HepG2 (cell line): ENCODE measurements around the gene MIF4GD. TPM values are rescaled to one million over a fixed set of nuclear protein-coding genes. Genes with fewer than 3 reads are reported as not detected.

Experiments
- CBFB ChIP-seq: sonication (generic); formaldehyde crosslinking; IDR thresholded peaks from 2 replicates; pipeline ENCODE4 v1.4.0; 2020; ENCODE audit warnings: missing genetic modification reagents
- CREB1 ChIP-seq, 2 experiments: fragments of 450-650 bp in 1 of 2; IDR thresholded peaks; 2 replicates each; pipeline ENCODE4 v1.6.1; 2016 to 2017; ENCODE audit warnings: control low read depth in 1 of 2, mild to moderate bottlenecking in 1 of 2, missing compliant biosample characterization in 1 of 2, missing genetic modification characterization in 1 of 2
- EP300 ChIP-seq, 3 experiments: sonication (generic) in 1 of 3; formaldehyde crosslinking in 1 of 3; IDR thresholded peaks; 2 replicates each; pipeline versions ENCODE4 v1.5.1 to v1.6.1; 2011 to 2020; ENCODE audit warnings: low read depth in 2 of 3, low read length in 2 of 3, borderline replicate concordance in 1 of 3, improper control_type of control experiment in 1 of 3, mild to moderate bottlenecking in 1 of 3, missing genetic modification reagents in 1 of 3, moderate library complexity in 1 of 3
- ESRRA ChIP-seq: sonication (generic); formaldehyde crosslinking; IDR thresholded peaks from 2 replicates; pipeline ENCODE4 v1.5.1; 2020; ENCODE audit warnings: mild to moderate bottlenecking, low read depth, missing genetic modification reagents
- GABPB1 ChIP-seq: IDR thresholded peaks from 2 replicates; pipeline ENCODE4 v1.6.1; 2016; ENCODE audit warnings: mild to moderate bottlenecking, missing genetic modification reagents, moderate library complexity, missing compliant biosample characterization
- HMG20B ChIP-seq: conservative IDR thresholded peaks from 2 replicates; pipeline ENCODE4 v1.6.1; 2016; ENCODE audit warnings: missing genetic modification reagents, missing compliant biosample characterization
- IKZF4 ChIP-seq: sonication (generic); formaldehyde crosslinking; IDR thresholded peaks from 2 replicates; pipeline ENCODE4 v1.5.1; 2020; ENCODE audit warnings: borderline replicate concordance, mild to moderate bottlenecking, low read depth, missing genetic modification reagents; ENCODE audit errors: not compliant biosample characterization
- JARID2 ChIP-seq: sonication (generic); formaldehyde crosslinking; IDR thresholded peaks from 2 replicates; pipeline ENCODE4 v1.8.1; 2023; ENCODE audit warnings: missing genetic modification reagents, inconsistent platforms; ENCODE audit not compliant: insufficient replicate concordance
- KAT8 ChIP-seq: IDR thresholded peaks from 2 replicates; pipeline ENCODE4 v1.6.1; 2016; ENCODE audit warnings: missing genetic modification reagents, missing compliant biosample characterization
- KDM5A ChIP-seq: fragments of 200-600 bp; sonication (generic); IDR thresholded peaks from 2 replicates; pipeline ENCODE4 v1.7.0; 2018; ENCODE audit warnings: antibody characterized with exemption, mild to moderate bottlenecking, low read length, borderline replicate concordance
- MEIS1 ChIP-seq: sonication (generic); formaldehyde crosslinking; IDR thresholded peaks from 2 replicates; pipeline ENCODE4 v1.9.0; 2021; ENCODE audit warnings: mild to moderate bottlenecking, missing genetic modification reagents, moderate library complexity, borderline replicate concordance
- MTA3 ChIP-seq: sonication (generic); formaldehyde crosslinking; IDR thresholded peaks from 2 replicates; pipeline ENCODE4 v1.4.0; 2020; ENCODE audit warnings: missing genetic modification reagents
- NFYB ChIP-seq: sonication (generic); formaldehyde crosslinking; IDR thresholded peaks from 2 replicates; pipeline ENCODE4 v1.4.0; 2020; ENCODE audit warnings: missing genetic modification reagents
- NKX3-1 ChIP-seq: sonication (generic); formaldehyde crosslinking; IDR thresholded peaks from 2 replicates; pipeline ENCODE4 v1.5.0; 2020; ENCODE audit warnings: missing genetic modification reagents
- XBP1 ChIP-seq: sonication (generic); formaldehyde crosslinking; IDR thresholded peaks from 2 replicates; pipeline ENCODE4 v1.5.0; 2020; ENCODE audit warnings: missing genetic modification reagents
- ZFY ChIP-seq: sonication (generic); formaldehyde crosslinking; IDR thresholded peaks from 2 replicates; pipeline ENCODE4 v1.4.0; 2020; ENCODE audit warnings: missing genetic modification reagents
- ZNF17 ChIP-seq: sonication (generic); formaldehyde crosslinking; IDR thresholded peaks from 2 replicates; pipeline ENCODE4 v1.5.0; 2020; ENCODE audit warnings: mild to moderate bottlenecking, missing genetic modification reagents
- ZNF20 ChIP-seq: sonication (generic); formaldehyde crosslinking; IDR thresholded peaks from 2 replicates; pipeline ENCODE4 v1.4.0; 2020; ENCODE audit warnings: mild to moderate bottlenecking, moderate library complexity, missing genetic modification reagents
- ZNF317 ChIP-seq: sonication (generic); formaldehyde crosslinking; IDR thresholded peaks from 2 replicates; pipeline ENCODE4 v1.5.0; 2020; ENCODE audit warnings: mild to moderate bottlenecking, missing genetic modification reagents
- ZNF616 ChIP-seq: sonication (generic); formaldehyde crosslinking; IDR thresholded peaks from 2 replicates; pipeline ENCODE4 v1.5.0; 2020; ENCODE audit warnings: low read depth, mild to moderate bottlenecking, missing genetic modification reagents
- ZSCAN25 ChIP-seq: sonication (generic); formaldehyde crosslinking; IDR thresholded peaks from 2 replicates; pipeline ENCODE4 v1.8.0; 2022; ENCODE audit warnings: mild to moderate bottlenecking, missing genetic modification reagents
- polyA plus RNA-seq, 8 experiments: library from polyadenylated mRNA; depleted of rRNA in 3 of 8; stranded (reverse) in 7 of 8; unstranded in 1 of 8; fragments of >200 nt; fragmentation: Illumina TruSeq in 4 of 8; extraction: Trizol in 4 of 8; gene quantifications; 2 replicates each; pipeline versions ENCODE4 v1.2.1 to v1.2.3, GENCODE V29; 2011 to 2016; ENCODE audit warnings: low read depth in 4 of 8, missing spikeins in 1 of 8, mixed read lengths in 1 of 8; ENCODE audit not compliant: insufficient read depth in 1 of 8
- total RNA-seq, 5 experiments: library from RNA; depleted of rRNA; stranded (reverse); fragments of >200 nt; fragmentation: Illumina TruSeq; extraction: Trizol; gene quantifications; 2 replicates each; pipeline ENCODE4 v1.2.3, GENCODE V29; 2016; ENCODE audit warnings: low read depth in 1 of 5
- TF ChIP-seq, protein P1 (sequence below): sonication (generic); formaldehyde crosslinking; IDR thresholded peaks from 2 replicates; pipeline ENCODE4 v1.4.0; 2020; ENCODE audit warnings: low read depth, missing genetic modification reagents
- TF ChIP-seq, protein P2 (sequence below): IDR thresholded peaks from 2 replicates; pipeline ENCODE4 v1.6.1; 2016; ENCODE audit warnings: low read depth, borderline replicate concordance
- TF ChIP-seq, protein P3 (sequence below): sonication (generic); formaldehyde crosslinking; IDR thresholded peaks from 2 replicates; pipeline ENCODE4 v1.8.1; 2023; ENCODE audit warnings: mild to moderate bottlenecking, missing genetic modification reagents

The MIF4GD gene
- total and polyA plus RNA-seq, 2 of the 13 experiments (the other 11 are each of a cell fraction or from before 2014, with no cell fraction given): 14.0 to 28.0 TPM

DNA sequence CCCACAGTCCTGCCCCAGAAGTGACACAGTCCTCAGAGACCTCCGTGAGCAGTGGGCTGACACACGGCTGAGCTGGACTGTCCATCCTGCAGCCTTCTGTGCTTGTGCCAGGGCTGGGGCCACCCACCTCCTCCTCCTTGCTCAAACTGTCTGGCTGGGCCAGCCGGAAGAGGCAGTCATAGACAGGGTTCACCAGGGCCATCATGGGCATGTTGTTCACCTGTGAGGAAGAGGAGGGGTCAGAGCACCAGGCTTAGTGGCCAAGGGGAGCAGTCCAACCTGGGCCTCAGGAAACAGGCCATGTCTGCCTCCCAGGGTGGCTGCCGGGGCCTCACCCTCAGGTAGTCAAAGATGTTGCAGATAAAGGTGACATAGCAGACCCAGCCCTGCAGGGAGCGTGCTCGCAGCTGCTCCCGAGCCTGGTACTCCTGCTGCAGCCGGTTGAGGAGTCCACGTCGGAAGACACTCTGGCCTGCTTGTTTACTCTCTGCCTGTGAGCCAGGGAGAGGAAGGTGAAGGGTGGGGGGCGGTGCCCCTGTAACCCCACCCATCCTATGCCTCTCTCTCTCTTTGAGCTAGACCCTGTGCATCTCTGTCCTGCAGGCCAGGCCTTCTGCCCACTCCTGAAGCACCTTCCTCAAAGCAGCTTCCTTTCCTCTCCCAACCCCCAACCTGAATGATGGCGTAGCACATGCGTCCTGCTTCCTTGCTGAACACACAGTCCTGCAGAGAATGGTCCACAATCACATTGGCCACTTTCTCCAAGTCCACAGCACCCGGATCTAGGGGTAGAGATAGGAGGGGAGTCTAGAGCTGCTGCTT, 3.4 kb downstream of the MIF4GD start (continued):
- TF ChIP-seq, protein P1, sequence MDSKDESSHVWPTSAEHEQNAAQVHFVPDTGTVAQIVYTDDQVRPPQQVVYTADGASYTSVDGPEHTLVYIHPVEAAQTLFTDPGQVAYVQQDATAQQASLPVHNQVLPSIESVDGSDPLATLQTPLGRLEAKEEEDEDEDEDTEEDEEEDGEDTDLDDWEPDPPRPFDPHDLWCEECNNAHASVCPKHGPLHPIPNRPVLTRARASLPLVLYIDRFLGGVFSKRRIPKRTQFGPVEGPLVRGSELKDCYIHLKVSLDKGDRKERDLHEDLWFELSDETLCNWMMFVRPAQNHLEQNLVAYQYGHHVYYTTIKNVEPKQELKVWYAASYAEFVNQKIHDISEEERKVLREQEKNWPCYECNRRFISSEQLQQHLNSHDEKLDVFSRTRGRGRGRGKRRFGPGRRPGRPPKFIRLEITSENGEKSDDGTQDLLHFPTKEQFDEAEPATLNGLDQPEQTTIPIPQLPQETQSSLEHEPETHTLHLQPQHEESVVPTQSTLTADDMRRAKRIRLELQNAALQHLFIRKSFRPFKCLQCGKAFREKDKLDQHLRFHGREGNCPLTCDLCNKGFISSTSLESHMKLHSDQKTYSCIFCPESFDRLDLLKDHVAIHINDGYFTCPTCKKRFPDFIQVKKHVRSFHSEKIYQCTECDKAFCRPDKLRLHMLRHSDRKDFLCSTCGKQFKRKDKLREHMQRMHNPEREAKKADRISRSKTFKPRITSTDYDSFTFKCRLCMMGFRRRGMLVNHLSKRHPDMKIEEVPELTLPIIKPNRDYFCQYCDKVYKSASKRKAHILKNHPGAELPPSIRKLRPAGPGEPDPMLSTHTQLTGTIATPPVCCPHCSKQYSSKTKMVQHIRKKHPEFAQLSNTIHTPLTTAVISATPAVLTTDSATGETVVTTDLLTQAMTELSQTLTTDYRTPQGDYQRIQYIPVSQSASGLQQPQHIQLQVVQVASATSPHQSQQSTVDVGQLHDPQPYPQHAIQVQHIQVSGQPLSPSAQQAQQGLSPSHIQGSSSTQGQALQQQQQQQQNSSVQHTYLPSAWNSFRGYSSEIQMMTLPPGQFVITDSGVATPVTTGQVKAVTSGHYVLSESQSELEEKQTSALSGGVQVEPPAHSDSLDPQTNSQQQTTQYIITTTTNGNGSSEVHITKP: no peak
- TF ChIP-seq CREB1 (IDR thresholded peaks at IDR 0.05) (no peak), CREB1 (CRISPR knock-in tag; IDR thresholded peaks at IDR 0.05) (no peak), KDM5A (no peak), MTA3 (CRISPR knock-in tag) (no peak), HMG20B (CRISPR knock-in tag) (no peak; the same call in 1 of the 2 replicates), NKX3-1 (no peak), ZNF17 (CRISPR knock-in tag) (no peak), GABPB1 (CRISPR knock-in tag) (peak; percentile 80), IKZF4 (peak; percentile 63), ESRRA (CRISPR knock-in tag) (peak; percentile 61; the same call in 1 of the 2 replicates), JARID2 (CRISPR knock-in tag) (no peak), NFYB (CRISPR knock-in tag) (no peak; the same call in 1 of the 2 replicates), ZNF616 (CRISPR knock-in tag) (peak; percentile 89; the same call in 1 of the 2 replicates), ZFY (CRISPR knock-in tag) (peak; percentile 81), KAT8 (CRISPR knock-in tag) (peak; percentile 77), ZNF317 (CRISPR knock-in tag) (0 out of 2 replicates have a peak, but pooled peaks have one; percentile 25), MEIS1 (CRISPR knock-in tag) (no peak; the same call in 1 of the 2 replicates), EP300 (IDR thresholded peaks at IDR 0.05; ENCODE audit: low read depth in 2 of 2, low read length in 2 of 2) (0 out of 4 replicates have a peak, but pooled peaks of 1 of the 2 experiments have one; percentile 20), EP300 (CRISPR knock-in tag; IDR thresholded peaks at IDR 0.05; ENCODE audit: borderline replicate concordance) (no peak), XBP1 (CRISPR knock-in tag) (no peak), ZSCAN25 (CRISPR knock-in tag) (no peak; the same call in 1 of the 2 replicates), ZNF20 (CRISPR knock-in tag) (no peak), CBFB (no peak)
- TF ChIP-seq, protein P2, sequence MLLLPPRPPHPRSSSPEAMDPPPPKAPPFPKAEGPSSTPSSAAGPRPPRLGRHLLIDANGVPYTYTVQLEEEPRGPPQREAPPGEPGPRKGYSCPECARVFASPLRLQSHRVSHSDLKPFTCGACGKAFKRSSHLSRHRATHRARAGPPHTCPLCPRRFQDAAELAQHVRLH (CRISPR knock-in tag): peak; percentile 83
- TF ChIP-seq, protein P3, sequence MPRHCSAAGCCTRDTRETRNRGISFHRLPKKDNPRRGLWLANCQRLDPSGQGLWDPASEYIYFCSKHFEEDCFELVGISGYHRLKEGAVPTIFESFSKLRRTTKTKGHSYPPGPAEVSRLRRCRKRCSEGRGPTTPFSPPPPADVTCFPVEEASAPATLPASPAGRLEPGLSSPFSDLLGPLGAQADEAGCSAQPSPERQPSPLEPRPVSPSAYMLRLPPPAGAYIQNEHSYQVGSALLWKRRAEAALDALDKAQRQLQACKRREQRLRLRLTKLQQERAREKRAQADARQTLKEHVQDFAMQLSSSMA (CRISPR knock-in tag): peak; percentile 85
